Kidney epithelial cell (primary cell): ENCODE data around the gene S100A4. TPM values are rescaled to one million over a fixed set of nuclear protein-coding genes. Genes with fewer than 3 reads are reported as not detected.
A peak's percentile ranks its signal among the peaks of the same experiment; 100 is the strongest.
"Not testable (repeated sequence)": the region's sequence is repeated elsewhere in the genome, so short reads cannot be mapped to it uniquely, and the experiment has no call there.

Experiments used
- DNase-seq: peaks from one replicate; pipeline ENCODE4 v3.0.0-alpha.2; 2010; ENCODE audit warnings: low read depth
- H3K27me3 ChIP-seq: 2 replicates; pipeline ENCODE4 v1.6.0; 2011; ENCODE audit warnings: low read length; ENCODE audit not compliant: control insufficient read depth, insufficient read depth
- H3K36me3 ChIP-seq: 2 replicates; pipeline ENCODE4 v1.5.1; 2011; ENCODE audit warnings: low read length; ENCODE audit not compliant: control insufficient read depth, insufficient read depth
- H3K4me3 ChIP-seq: 2 replicates; pipeline ENCODE4 v1.5.1; 2011; ENCODE audit warnings: low read depth, mild to moderate bottlenecking, control low read depth, low read length
- CTCF ChIP-seq: IDR thresholded peaks from 2 replicates; pipeline ENCODE4 v1.5.1; 2011; ENCODE audit warnings: mild to moderate bottlenecking, moderate library complexity, low read length, control low read depth, inconsistent platforms; ENCODE audit not compliant: insufficient read depth, poor library complexity, severe bottlenecking
- total RNA-seq: library from RNA; depleted of rRNA; stranded (reverse); fragments of >200 nt; gene quantifications from 2 replicates; pipeline ENCODE4 v1.2.3, GENCODE V29; 2015

The S100A4 gene
- total RNA-seq: 2.7 and 7.1 TPM in 2 replicates

DNA sequence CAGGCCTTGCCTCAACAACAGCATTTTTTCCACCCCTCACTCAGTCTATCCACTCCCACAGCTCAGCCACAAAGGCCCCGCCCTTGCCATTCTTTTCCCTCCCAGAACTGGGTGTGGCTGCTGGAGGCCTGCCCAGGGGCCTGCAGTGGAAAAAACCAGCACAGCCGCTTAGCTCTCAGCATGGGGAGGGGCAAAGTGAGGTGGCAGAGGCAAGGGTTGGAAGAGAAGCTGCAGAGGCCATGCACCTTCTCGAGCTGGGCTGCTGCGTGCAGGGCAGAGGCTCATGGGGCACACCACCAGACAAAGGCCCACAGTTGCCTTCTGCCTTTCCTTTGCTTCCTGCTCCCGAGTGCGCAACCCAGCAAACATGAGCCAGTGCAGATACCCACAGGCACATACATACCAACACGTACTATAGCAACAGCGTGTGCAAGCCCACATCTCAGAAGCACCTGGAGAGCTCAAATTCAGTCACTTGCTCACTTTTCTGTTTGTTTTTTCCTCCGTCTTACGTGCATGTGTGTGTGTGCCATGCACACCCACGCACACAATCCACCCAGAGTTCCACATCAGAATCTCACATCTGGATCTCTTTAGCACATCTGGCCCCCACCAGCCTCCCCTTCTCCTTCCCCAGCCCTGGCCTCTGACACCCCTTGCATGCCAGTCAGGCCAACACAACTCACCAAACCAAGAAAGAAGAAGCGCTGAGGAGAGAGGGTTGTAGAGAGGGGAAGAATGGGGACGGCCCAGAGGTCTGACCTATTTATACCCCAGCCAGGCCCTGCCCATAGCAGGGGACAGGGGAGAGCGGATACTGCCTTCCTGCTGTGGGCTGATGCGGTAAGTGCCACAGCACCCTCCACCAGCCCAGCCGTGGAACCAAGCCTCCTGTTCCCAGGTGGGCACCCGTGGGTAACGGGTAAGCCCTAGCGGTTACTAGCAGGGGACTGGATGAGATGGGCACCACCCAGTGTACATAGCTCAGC lies at the start of gene S100A4:
Gene S100A4, minus strand, starts transcription at position 740 of the 989 bp plus-strand sequence. CDS start 1,012 bp downstream, outside the sequence.
- Histone ChIP-seq H3K27me3 (no peaks in the 10 kb centered on the region), H3K4me3 (no peak within 1 kb of the TSS), H3K36me3 (no peaks in the 10 kb centered on the region)
- TF ChIP-seq CTCF: no peak
- DNase-seq: peak; percentile 79

DNA sequence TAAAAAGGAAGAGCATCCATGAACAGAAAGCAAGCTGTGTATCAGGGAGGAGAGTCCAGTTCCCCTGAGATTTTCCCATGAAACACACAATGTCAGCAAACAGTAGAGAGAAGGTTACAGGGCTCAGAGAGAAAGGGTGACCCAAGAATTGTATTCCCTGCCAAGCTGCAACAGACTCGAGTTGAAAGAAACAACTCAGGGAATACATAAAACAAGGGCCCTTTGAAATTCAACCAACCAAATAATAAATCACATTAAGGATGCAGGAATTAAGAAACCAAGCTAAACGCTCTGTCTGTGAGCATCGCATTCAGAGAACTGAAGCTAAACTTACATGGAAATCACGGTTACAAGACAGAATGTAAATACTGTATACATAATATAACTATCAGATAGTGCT lies 47.1 kb upstream of the S100A4 start:
- Histone ChIP-seq H3K27me3 (no peaks in the 10 kb centered on the region), H3K36me3 (no peaks in the 10 kb centered on the region), H3K4me3 (no peak overlapping the region)
- TF ChIP-seq CTCF: no peak
- no peak for DNase-seq

- TF ChIP-seq CTCF: no peak
- DNase-seq: no peak
- Histone ChIP-seq H3K27me3 (no peaks in the 10 kb centered on the region), H3K36me3 (no peaks in the 10 kb centered on the region), H3K4me3 (no peak overlapping the region)
Measured at GRCh38 chr1:153588482-153588881, 42.9 kb upstream of the S100A4 start.

- not testable (repeated sequence) for DNase-seq
Measured at GRCh38 chr1:153588033-153588432, 42.4 kb upstream of the S100A4 start.

GRCh38 chr1:153587314-153587713 lies 41.7 kb upstream of the S100A4 start:
- no peak for TF ChIP-seq CTCF
- Histone ChIP-seq H3K27me3 (no peaks in the 10 kb centered on the region), H3K36me3 (no peaks in the 10 kb centered on the region), H3K4me3 (no peak overlapping the region)
- no peak for DNase-seq

More at GRCh38 chr1:153588033-153588432, 42.4 kb upstream of the S100A4 start:
- not testable (repeated sequence) for H3K36me3 ChIP-seq, H3K4me3 ChIP-seq, H3K27me3 ChIP-seq

GRCh38 chr1:153586347-153586746 lies 40.7 kb upstream of the S100A4 start:
- no peak for TF ChIP-seq CTCF
- no peaks in the 10 kb centered on the region for H3K27me3 ChIP-seq
- H3K4me3 ChIP-seq: no peak overlapping the region
- H3K36me3 ChIP-seq: no peaks in the 10 kb centered on the region
- no peak for DNase-seq
